OCI-LY1 (cell line): ENCODE results near the gene PDE9A.

Source experiments
- EZH2 ChIP-seq: fragments of 200-600 bp; sonication (generic), shearing (Covaris generic); IDR thresholded peaks from 2 replicates; pipeline ENCODE4 v1.8.0; 2017; ENCODE audit warnings: borderline replicate concordance, mixed run types, mild to moderate bottlenecking, antibody characterized with exemption, low read length, moderate library complexity, mixed read lengths
- TF ChIP-seq, protein P1 (sequence below): fragments of 200-600 bp; sonication (generic), shearing (Covaris generic); IDR thresholded peaks from 2 replicates; pipeline ENCODE4 v1.5.1; 2017; ENCODE audit warnings: mild to moderate bottlenecking, antibody characterized with exemption, low read length, moderate library complexity, mixed read lengths

DNA sequence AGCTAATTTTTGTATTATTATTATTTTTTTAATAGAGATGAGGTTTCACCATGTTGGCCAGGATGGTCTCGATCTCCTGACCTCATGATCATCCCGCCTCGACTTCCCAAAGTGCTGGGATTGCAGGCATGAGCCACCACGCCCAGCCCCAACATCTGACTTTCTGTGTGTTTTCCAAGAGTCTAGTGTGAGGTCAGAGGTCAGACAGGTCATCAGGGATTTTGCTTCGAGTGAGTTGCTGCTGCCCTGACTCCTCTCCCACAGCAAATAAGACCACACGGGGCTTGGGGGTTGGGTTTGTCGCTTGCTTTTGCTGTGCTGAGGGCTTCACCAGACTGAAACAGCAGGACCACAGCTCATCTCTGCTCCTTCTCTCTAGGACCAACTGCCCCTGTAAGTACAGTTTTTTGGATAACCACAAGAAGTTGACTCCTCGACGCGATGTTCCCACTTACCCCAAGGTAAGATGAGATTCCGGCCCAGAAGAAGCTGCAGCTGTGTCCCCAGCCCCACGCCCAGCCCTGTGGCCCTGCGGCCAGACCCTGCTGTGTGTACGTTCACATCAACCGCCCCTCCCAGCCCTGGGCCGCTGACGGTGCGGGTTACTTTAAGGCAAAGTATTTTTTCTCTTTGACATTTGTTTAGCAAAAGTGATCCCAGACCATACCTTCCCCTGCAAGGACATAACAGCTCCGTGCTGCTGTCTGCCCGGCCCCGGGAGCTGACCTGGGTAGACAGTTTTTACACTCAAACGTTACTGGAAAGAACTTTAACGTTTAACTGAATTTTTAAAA is 97.5 kb downstream of the PDE9A start:
- TF ChIP-seq, protein P1, sequence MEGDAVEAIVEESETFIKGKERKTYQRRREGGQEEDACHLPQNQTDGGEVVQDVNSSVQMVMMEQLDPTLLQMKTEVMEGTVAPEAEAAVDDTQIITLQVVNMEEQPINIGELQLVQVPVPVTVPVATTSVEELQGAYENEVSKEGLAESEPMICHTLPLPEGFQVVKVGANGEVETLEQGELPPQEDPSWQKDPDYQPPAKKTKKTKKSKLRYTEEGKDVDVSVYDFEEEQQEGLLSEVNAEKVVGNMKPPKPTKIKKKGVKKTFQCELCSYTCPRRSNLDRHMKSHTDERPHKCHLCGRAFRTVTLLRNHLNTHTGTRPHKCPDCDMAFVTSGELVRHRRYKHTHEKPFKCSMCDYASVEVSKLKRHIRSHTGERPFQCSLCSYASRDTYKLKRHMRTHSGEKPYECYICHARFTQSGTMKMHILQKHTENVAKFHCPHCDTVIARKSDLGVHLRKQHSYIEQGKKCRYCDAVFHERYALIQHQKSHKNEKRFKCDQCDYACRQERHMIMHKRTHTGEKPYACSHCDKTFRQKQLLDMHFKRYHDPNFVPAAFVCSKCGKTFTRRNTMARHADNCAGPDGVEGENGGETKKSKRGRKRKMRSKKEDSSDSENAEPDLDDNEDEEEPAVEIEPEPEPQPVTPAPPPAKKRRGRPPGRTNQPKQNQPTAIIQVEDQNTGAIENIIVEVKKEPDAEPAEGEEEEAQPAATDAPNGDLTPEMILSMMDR: no peak
- no peak for TF ChIP-seq EZH2
